ENCODE results near the gene ETV4. TPM values are rescaled to one million over a fixed set of nuclear protein-coding genes. Genes with fewer than 3 reads are reported as not detected.

ETV4 gene
- total RNA-seq, 6 experiments from 2014 or later = 0.42 to 1.4 (median 0.80) TPM; not detected in 1

GRCh38 chr17:43540821-43541674 is 5.1 kb downstream of the ETV4 start:
- no peak for DNase-seq
- Histone ChIP-seq H3K27me3 (no peaks in the 10 kb centered on the region), H3K36me3 (no peaks in the 10 kb centered on the region), H3K9me3 (no peaks in the 10 kb centered on the region), H3K27ac (no peak overlapping the region), H3K4me3 (no peak overlapping the region), H3K4me1 (peaks cover 0 to 9% (median 4%) of the 10 kb centered on the region in 4 donors)
- intact Hi-C loops (cut with DNase I) = no loop called here
- no peak for ATAC-seq
- WGBS (ENCODE audit: insufficient coverage, low coverage, low lambda C conversion rate, missing lambda C conversion rate) = 65% methylated on average over 5 of the region's 11 CpGs
- TF ChIP-seq CTCF (IDR thresholded peaks at IDR 0.05) (no peak), POLR2A (IDR thresholded peaks at IDR 0.05) (no peak)

GRCh38 chr17:43536236-43536992 is 9.7 kb downstream of the ETV4 start:
- WGBS (ENCODE audit: insufficient coverage, low coverage, low lambda C conversion rate, missing lambda C conversion rate) = 88% methylated on average over 6 of the region's 6 CpGs
- DNase-seq (no peak), ATAC-seq (no peak)
- TF ChIP-seq CTCF (IDR thresholded peaks at IDR 0.05) = no peak
- no peak for TF ChIP-seq POLR2A (IDR thresholded peaks at IDR 0.05)
- Histone ChIP-seq H3K4me3 (no peak overlapping the region), H3K4me1 (no peaks in the 10 kb centered on the region), H3K27me3 (no peaks in the 10 kb centered on the region), H3K9me3 (no peaks in the 10 kb centered on the region), H3K36me3 (no peaks in the 10 kb centered on the region), H3K27ac (no peak overlapping the region)
- intact Hi-C loops (cut with DNase I) = no loop called here

- H3K4me3 ChIP-seq = no peak overlapping the region
- H3K27ac ChIP-seq = no peak overlapping the region
- intact Hi-C loops (cut with DNase I) = no loop called here
- ATAC-seq = no peak
- no peak for TF ChIP-seq POLR2A (IDR thresholded peaks at IDR 0.05)
- TF ChIP-seq CTCF (IDR thresholded peaks at IDR 0.05) = no peak
- no peaks in the 10 kb centered on the region for H3K36me3 ChIP-seq
- no peaks in the 10 kb centered on the region for H3K27me3 ChIP-seq
- no peak for DNase-seq
- WGBS (ENCODE audit: insufficient coverage, low coverage, low lambda C conversion rate, missing lambda C conversion rate) = 77% methylated on average over 5 of the region's 5 CpGs
- H3K4me1 ChIP-seq = peaks cover 0 to 14% (median 0%) of the 10 kb centered on the region in 4 donors
- H3K9me3 ChIP-seq = no peaks in the 10 kb centered on the region
Observed at GRCh38 chr17:43534909-43535308, 11.2 kb downstream of the ETV4 start.

GRCh38 chr17:43533699-43534098 is 12.4 kb downstream of the ETV4 start:
- peaks cover 0 to 16% (median 0%) of the 10 kb centered on the region in 4 donors for H3K4me1 ChIP-seq
- no peaks in the 10 kb centered on the region for H3K9me3 ChIP-seq
- no peak for TF ChIP-seq POLR2A (IDR thresholded peaks at IDR 0.05)
- no peak for TF ChIP-seq CTCF (IDR thresholded peaks at IDR 0.05)
- H3K27ac ChIP-seq = no peak overlapping the region
- ATAC-seq (no peak), DNase-seq (no peak)
- intact Hi-C loops (cut with DNase I) = no loop called here
- no CpG with 5 or more reads among the region's 4 CpGs for WGBS (ENCODE audit: insufficient coverage, low coverage, low lambda C conversion rate, missing lambda C conversion rate)
- no peak overlapping the region for H3K4me3 ChIP-seq
- H3K27me3 ChIP-seq = no peaks in the 10 kb centered on the region
- H3K36me3 ChIP-seq = no peaks in the 10 kb centered on the region
